Naive B cell (primary cell): ENCODE results near the gene CBX5. TPM values are rescaled to one million over a fixed set of nuclear protein-coding genes. Genes with fewer than 3 reads are reported as not detected.
"Not testable (repeated sequence)": the region's sequence is repeated elsewhere in the genome, so short reads cannot be mapped to it uniquely, and the experiment has no call there.

Source experiments
- ATAC-seq, 2 donors: fragments of 150-1000 bp; cut with Tn5 transposase; 2 replicates each; pipeline ENCODE4 v1.10.0; 2021; ENCODE audit warnings: low read depth in 2 of 2, mild to moderate bottlenecking in 2 of 2, moderate library complexity in 2 of 2
- DNase-seq: peaks from one replicate; pipeline ENCODE4 v3.0.0; 2022
- H3K27ac Mint-ChIP-seq, 6 donors: one replicate each; pipeline ENCODE4 v1.8.0; 2020 to 2022; ENCODE audit warnings: mild to moderate bottlenecking in 6 of 6, mixed read lengths in 6 of 6, moderate library complexity in 5 of 6, inconsistent platforms in 2 of 6
- H3K27me3 Mint-ChIP-seq, 3 donors: one replicate each; pipeline ENCODE4 v1.8.0; 2021 to 2022; ENCODE audit warnings: mixed read lengths in 3 of 3, mild to moderate bottlenecking in 1 of 3
- H3K36me3 Mint-ChIP-seq, 2 donors: one replicate each; pipeline ENCODE4 v1.8.0; 2020 to 2022; ENCODE audit warnings: mixed read lengths in 2 of 2, inconsistent platforms in 1 of 2, mild to moderate bottlenecking in 1 of 2
- H3K4me1 Mint-ChIP-seq, 3 donors: one replicate each; pipeline ENCODE4 v1.8.0; 2020 to 2022; ENCODE audit warnings: mixed read lengths in 3 of 3, inconsistent platforms in 1 of 3, mild to moderate bottlenecking in 1 of 3, moderate library complexity in 1 of 3
- H3K4me3 Mint-ChIP-seq, 8 donors: one replicate each; pipeline ENCODE4 v1.8.0; 2020 to 2022; ENCODE audit warnings: mild to moderate bottlenecking in 8 of 8, mixed read lengths in 8 of 8, moderate library complexity in 8 of 8, inconsistent platforms in 2 of 8
- H3K9me3 Mint-ChIP-seq, 7 donors: one replicate each; pipeline ENCODE4 v1.8.0; 2020 to 2022; ENCODE audit warnings: mixed read lengths in 7 of 7, mild to moderate bottlenecking in 5 of 7, inconsistent platforms in 2 of 7, moderate library complexity in 1 of 7
- polyA plus RNA-seq, 6 donors: library from polyadenylated mRNA; unstranded; fragments of 300-500 nt; fragmentation: Illumina TruSeq; gene quantifications; one replicate each; pipeline ENCODE4 v1.2.3, GENCODE V29; 2021; ENCODE audit warnings: low read depth in 6 of 6

The CBX5 gene
- polyA plus RNA-seq, 6 donors from 2014 or later: 12.3 to 31.8 (median 24.1) TPM

DNA sequence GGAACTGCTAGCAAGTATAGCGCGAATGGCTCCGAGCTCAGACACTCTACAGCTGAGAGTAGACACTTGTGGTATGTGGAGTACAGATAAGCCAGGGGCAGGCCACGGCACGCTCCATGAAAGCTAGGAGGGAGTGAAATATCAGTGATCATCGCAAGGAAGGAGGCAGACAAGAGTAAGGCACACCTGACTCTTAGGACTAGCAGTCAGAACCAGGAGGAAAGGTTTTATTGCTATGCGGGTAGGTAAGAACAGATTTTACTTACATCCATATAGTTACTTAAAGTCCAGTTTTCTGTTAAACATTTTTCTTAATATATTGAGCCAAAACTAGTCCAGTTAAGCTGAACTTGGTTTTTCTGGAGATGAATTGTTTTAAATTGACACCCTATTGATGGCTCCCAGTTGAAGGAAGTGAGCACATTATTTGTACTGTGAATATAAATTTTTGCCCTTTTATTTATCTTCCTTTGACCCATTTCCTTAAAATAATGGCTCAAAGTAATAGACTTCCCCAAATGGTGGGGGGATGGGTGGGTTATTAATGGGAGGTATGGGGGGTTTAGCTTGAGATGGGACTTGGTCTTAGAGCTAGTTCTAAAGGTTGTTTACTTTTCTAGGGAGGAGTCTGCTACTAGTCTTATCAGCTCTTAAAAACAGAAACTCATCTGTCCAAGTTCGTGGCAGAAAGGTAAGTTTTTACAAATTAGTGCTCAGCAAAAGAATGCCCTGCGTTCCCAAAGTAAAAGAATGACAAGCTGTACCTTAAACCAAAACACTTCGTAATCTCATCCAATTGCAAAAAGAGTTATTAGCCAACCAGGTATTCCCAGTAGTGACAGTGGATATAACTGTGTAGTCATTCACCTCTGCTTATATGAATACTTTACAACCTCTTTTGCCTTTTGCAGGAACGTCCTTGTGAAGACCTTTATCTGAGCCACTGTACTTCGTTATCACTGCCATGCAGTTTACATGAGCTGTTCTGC is 6.4 kb upstream of the CBX5 start:
- H3K9me3 Mint-ChIP-seq: no peaks in the 10 kb centered on the region
- DNase-seq (no peak), ATAC-seq (no peak)
- H3K4me3 Mint-ChIP-seq: peak overlapping the region in 4 of 8 donors; percentile 29 to 69 (median 46)
- H3K27me3 Mint-ChIP-seq: no peaks in the 10 kb centered on the region
- peaks cover 22 to 46% (median 42%) of the 10 kb centered on the region in 3 donors for H3K4me1 Mint-ChIP-seq
- peaks cover 20 to 25% of the 10 kb centered on the region in 2 donors for H3K36me3 Mint-ChIP-seq
- H3K27ac Mint-ChIP-seq: peak overlapping the region in 4 of 6 donors; percentile 10 to 83 (median 66)

- H3K9me3 Mint-ChIP-seq: no peaks in the 10 kb centered on the region
- peak overlapping the region in 5 of 6 donors; percentile 18 to 79 (median 58) for H3K27ac Mint-ChIP-seq
- peak overlapping the region in 7 of 8 donors; percentile 22 to 69 (median 51) for H3K4me3 Mint-ChIP-seq
- DNase-seq (no peak), ATAC-seq (no peak)
- H3K36me3 Mint-ChIP-seq: peaks cover 20 to 25% of the 10 kb centered on the region in 2 donors
- peaks cover 22 to 46% (median 42%) of the 10 kb centered on the region in 3 donors for H3K4me1 Mint-ChIP-seq
- H3K27me3 Mint-ChIP-seq: no peaks in the 10 kb centered on the region
Measured at GRCh38 chr12:54285150-54286041, 5.5 kb upstream of the CBX5 start.

GRCh38 chr12:54284070-54284780 is 4.3 kb upstream of the CBX5 start:
- not testable (repeated sequence) for DNase-seq, ATAC-seq, H3K27me3 Mint-ChIP-seq, H3K9me3 Mint-ChIP-seq
- Mint-ChIP-seq H3K36me3 (peaks cover 20 to 25% of the 10 kb centered on the region in 2 donors), H3K4me1 (peaks cover 22 to 37% (median 35%) of the 10 kb centered on the region in 3 donors), H3K4me3 (peak overlapping the region in 6 of 8 donors; percentile 5 to 61 (median 31)), H3K27ac (peak overlapping the region in 1 of 6 donors; percentile 29)

DNA sequence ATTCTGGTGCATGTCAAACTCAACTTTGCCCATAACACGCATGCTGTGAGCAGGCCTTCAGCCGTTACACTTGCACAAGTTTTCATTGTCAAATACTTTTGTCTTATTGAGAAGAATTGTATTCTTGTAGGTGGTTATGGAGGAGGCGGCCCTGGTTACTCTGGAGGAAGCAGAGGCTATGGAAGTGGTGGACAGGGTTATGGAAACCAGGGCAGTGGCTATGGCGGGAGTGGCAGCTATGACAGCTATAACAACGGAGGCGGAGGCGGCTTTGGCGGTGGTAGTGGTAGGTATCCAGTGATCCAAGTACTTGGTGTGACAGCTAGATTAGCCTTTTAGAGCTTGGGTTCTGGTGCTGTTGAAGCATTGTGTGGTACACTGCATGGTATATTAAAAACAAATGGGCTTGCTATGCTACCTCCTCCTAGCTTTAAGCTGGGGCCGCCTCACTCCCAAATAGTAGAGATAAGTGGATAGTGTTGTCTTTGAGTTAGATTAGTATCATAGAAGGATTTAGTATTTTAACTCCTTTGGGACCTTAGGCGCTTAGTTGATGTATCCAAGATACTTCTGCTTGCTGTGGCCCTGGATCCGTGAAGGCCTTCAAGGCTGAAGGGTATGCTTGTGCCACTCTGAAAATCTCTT is 3.1 kb upstream of the CBX5 start:
- Mint-ChIP-seq H3K9me3 (no peaks in the 10 kb centered on the region), H3K27ac (peak overlapping the region in 5 of 6 donors; percentile 65 to 90 (median 80)), H3K4me1 (peaks cover 22 to 43% (median 26%) of the 10 kb centered on the region in 3 donors), H3K27me3 (no peaks in the 10 kb centered on the region), H3K4me3 (peak overlapping the region in 2 of 8 donors; percentile 71 to 79), H3K36me3 (peaks cover 20 to 25% of the 10 kb centered on the region in 2 donors)
- DNase-seq (no peak), ATAC-seq (no peak)

- not testable (repeated sequence) for ATAC-seq, DNase-seq, H3K9me3 Mint-ChIP-seq, H3K27me3 Mint-ChIP-seq, H3K4me3 Mint-ChIP-seq
- Mint-ChIP-seq H3K36me3 (peaks cover 20 to 25% of the 10 kb centered on the region in 2 donors), H3K4me1 (peaks cover 22 to 49% (median 26%) of the 10 kb centered on the region in 3 donors), H3K27ac (peak overlapping the region in 1 of 6 donors; percentile 80)
Measured at GRCh38 chr12:54281694-54282093, 1.8 kb upstream of the CBX5 start.

DNA sequence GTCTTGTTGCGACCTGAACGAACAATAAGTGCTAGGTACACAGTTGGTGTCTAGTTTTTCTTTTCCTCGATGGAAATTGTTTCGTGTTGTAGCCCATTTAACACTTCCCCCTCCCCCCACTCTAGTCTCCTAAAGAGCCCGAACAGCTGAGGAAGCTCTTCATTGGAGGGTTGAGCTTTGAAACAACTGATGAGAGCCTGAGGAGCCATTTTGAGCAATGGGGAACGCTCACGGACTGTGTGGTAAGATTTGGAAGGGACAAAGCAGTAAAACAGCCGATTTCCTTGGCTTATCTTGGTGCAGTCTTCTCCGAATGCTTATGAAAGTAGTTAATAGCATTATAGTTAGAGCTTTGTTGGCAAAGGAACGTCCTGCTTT is 1.3 kb upstream of the CBX5 start:
- H3K9me3 Mint-ChIP-seq, ATAC-seq, H3K27ac Mint-ChIP-seq, H3K27me3 Mint-ChIP-seq, H3K4me3 Mint-ChIP-seq, DNase-seq: not testable (repeated sequence)
- Mint-ChIP-seq H3K36me3 (peaks cover 20 to 25% of the 10 kb centered on the region in 2 donors), H3K4me1 (peaks cover 22 to 53% (median 26%) of the 10 kb centered on the region in 3 donors)

DNA sequence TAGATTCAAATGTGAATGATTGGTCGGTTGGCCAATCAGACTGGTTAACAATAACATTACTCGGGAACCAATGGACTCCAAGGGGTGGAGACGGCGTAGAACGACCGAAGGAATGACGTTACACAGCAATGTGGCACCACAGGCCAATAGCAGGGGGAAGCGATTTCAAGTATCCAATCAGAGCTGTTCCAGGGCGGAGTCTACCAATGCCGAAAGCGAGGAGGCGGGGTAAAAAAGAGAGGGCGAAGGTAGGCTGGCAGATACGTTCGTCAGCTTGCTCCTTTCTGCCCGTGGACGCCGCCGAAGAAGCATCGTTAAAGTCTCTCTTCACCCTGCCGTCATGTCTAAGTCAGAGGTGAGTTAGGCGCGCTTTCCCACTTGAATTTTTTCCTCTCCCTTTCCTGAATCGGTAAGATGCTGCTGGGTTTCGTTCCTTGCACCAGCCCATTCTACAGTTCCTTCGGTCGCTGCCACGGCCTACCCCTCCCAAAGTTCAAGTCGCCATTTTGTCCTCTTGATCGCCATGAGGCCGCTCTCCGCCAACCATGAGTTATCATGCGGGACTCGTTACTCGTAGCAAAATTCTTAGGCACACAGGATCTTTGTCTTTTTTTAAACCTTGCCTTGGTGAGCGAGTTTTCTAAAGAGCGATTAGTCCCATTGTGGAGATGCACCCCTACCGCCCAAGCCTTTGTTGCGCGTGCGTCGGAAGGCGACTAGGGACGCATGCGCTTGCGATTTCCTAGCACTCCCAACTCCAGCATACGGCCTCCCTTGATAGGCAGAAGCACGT is 742 bp upstream of the CBX5 start, which contains the start of gene HNRNPA1:
TSS of gene HNRNPA1 (plus strand) at position 259 of the 793 bp plus-strand sequence. CDS start at position 341, 82 bp downstream.
- H3K4me1 Mint-ChIP-seq: peaks cover 18 to 52% (median 25%) of the 10 kb centered on the region in 3 donors
- no peaks in the 10 kb centered on the region for H3K9me3 Mint-ChIP-seq
- H3K4me3 Mint-ChIP-seq: no peak within 1 kb of the TSS
- no peak within 1 kb of the TSS for H3K27ac Mint-ChIP-seq
- H3K27me3 Mint-ChIP-seq: no peaks in the 10 kb centered on the region
- peak; percentile 80 to 82 for ATAC-seq
- peaks cover 19 to 20% of the 10 kb centered on the region in 2 donors for H3K36me3 Mint-ChIP-seq
- DNase-seq: peak; percentile 97

DNA sequence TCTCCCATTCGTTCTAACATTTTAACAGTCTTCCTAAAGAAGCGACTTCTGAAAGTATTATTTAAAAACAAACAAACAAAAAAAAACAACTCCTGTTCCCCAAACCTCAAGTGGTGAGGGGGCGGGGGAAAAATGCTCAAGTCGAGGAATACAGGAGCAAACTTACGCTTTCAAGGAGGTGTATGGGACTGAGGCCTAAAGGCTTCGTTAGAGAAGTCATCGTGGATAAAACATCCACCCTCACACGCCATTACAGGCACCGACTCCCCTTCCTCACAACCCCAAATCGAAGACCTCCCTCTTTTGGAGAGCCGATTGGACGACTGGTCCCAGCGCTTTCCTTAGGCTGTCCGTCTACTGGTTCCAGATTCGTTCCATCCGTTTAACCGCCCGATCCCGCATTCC is 693 bp downstream of the CBX5 start:
- peaks cover 14 to 17% of the 10 kb centered on the region in 2 donors for H3K36me3 Mint-ChIP-seq
- ATAC-seq: no peak
- peaks cover 20 to 56% (median 25%) of the 10 kb centered on the region in 3 donors for H3K4me1 Mint-ChIP-seq

GRCh38 chr12:54277823-54278276 is 2.1 kb downstream of the CBX5 start:
- no peaks in the 10 kb centered on the region for H3K27me3 Mint-ChIP-seq
- H3K4me3 Mint-ChIP-seq: peak overlapping the region in 2 of 8 donors; percentile 6 to 39
- H3K27ac Mint-ChIP-seq: peak overlapping the region in 3 of 6 donors; percentile 59 to 92 (median 73)

More for the DNA sequence above, 693 bp downstream of the CBX5 start:
- DNase-seq: no peak
- no peak overlapping the region for H3K27ac Mint-ChIP-seq
- H3K27me3 Mint-ChIP-seq: no peaks in the 10 kb centered on the region
- H3K9me3 Mint-ChIP-seq: no peaks in the 10 kb centered on the region
- H3K4me3 Mint-ChIP-seq: no peak overlapping the region

GRCh38 chr12:54276368-54276767 is 3.6 kb downstream of the CBX5 start:
- ATAC-seq: no peak
- peak overlapping the region in 4 of 6 donors; percentile 1 to 47 (median 30) for H3K27ac Mint-ChIP-seq

More at GRCh38 chr12:54277823-54278276, 2.1 kb downstream of the CBX5 start:
- H3K36me3 Mint-ChIP-seq: peaks cover 6 to 8% of the 10 kb centered on the region in 2 donors
- H3K4me1 Mint-ChIP-seq: peaks cover 11 to 42% (median 22%) of the 10 kb centered on the region in 3 donors
- ATAC-seq: no peak
- DNase-seq: no peak
- no peaks in the 10 kb centered on the region for H3K9me3 Mint-ChIP-seq

DNA sequence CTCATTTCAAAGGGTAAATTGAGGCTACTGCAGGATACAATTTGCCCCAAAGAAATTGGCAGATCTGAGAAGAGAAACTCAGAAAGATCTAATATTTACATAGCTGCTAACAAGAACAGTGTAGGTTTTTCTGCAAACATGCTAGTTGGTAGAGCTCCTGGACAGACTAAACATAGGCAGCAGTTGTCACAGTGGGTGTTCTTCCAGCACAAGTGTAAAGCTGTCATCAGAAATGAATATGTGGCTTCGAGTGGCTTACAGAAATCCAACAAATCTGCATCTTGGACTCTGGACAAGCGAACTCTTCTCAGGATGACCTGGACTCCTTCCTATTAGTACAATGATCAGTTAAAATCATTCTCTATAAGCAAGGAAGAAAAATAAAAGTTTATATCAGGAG is 5.9 kb downstream of the CBX5 start:
- H3K4me1 Mint-ChIP-seq: peaks cover 4 to 34% (median 25%) of the 10 kb centered on the region in 3 donors
- DNase-seq: no peak
- H3K36me3 Mint-ChIP-seq: no peaks in the 10 kb centered on the region

More at GRCh38 chr12:54276368-54276767, 3.6 kb downstream of the CBX5 start:
- Mint-ChIP-seq H3K36me3 (no peaks in the 10 kb centered on the region), H3K27me3 (no peaks in the 10 kb centered on the region), H3K9me3 (no peaks in the 10 kb centered on the region), H3K4me3 (peak overlapping the region in 2 of 8 donors; percentile 30 to 42), H3K4me1 (peaks cover 4 to 35% (median 22%) of the 10 kb centered on the region in 3 donors)
- no peak for DNase-seq

More for the DNA sequence above, 5.9 kb downstream of the CBX5 start:
- Mint-ChIP-seq H3K4me3 (peak overlapping the region in 1 of 8 donors; percentile 24), H3K27me3 (no peaks in the 10 kb centered on the region), H3K27ac (peak overlapping the region in 1 of 6 donors; percentile 12), H3K9me3 (no peaks in the 10 kb centered on the region)
- ATAC-seq: no peak
